B cell (primary cell): ENCODE data around the gene NFATC2.

ENCODE experiments used
- CTCF ChIP-seq: fragments of 200-600 bp; IDR thresholded peaks from one replicate; pipeline ENCODE4 v1.8.0; 2022; ENCODE audit warnings: antibody characterized with exemption, mild to moderate bottlenecking
- EZH2 ChIP-seq: IDR thresholded peaks from 2 replicates; pipeline ENCODE4 v1.6.1; 2012; ENCODE audit warnings: borderline replicate concordance, low read depth, mild to moderate bottlenecking, moderate library complexity, low read length; ENCODE audit not compliant: insufficient read depth, poor library complexity, severe bottlenecking

- TF ChIP-seq CTCF (no peak), EZH2 (no peak)
These were observed 202.6 kb downstream of the NFATC2 start for GRCh38 chr20:51339721-51340450.
